HG03571 (cell line): ENCODE measurements around the gene BPI.
"Not testable (repeated sequence)": the region's sequence is repeated elsewhere in the genome, so short reads cannot be mapped to it uniquely, and the experiment has no call there.

Experiments
- ATAC-seq: cut with Tn5 transposase; IDR thresholded peaks from one replicate; pipeline ENCODE4 v1.9.1; 2021; ENCODE audit not compliant: unreplicated experiment

The BPI gene

DNA sequence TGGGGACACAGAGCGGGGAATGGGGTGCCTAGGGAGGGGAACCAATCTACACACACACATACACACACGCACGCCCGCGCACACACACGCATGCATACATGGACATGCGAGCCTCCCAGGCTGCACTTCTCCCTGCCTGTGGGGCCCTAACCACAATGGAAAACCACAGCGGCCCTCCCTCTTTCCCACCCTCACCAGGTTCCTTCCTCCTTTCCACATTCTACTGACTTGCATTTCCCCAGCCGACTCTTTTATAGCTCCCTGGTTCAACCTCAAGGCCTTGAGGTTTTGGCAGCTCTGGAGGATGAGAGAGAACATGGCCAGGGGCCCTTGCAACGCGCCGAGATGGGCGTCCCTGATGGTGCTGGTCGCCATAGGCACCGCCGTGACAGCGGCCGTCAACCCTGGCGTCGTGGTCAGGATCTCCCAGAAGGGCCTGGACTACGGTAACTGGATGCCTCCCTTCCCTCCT, at the start of gene BPI:
BPI (plus strand) TSS at position 249 of the 472 bp plus-strand sequence; CDS start at position 317, 68 bp downstream.
- ATAC-seq, result no peak

DNA sequence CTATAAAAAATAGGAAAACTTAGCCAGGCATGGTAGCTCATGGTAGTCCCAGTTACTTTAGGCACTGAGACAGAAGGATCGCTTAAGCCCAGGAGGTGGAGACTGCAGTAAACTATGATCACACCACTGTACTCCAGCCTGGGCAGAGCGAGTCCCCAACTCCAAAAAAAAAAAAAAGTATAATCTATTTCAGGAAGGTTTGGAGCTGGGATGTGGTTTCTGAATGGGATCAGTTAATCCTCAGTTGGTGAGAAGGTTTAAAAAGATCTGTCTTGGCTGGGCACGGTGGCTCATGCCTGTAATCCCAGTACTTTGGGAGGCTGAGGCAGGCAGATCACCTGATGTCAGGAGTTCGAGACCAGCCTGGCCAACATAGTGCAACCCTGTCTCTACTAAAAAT, 49.3 kb upstream of the BPI start:
- not testable (repeated sequence) for ATAC-seq

DNA sequence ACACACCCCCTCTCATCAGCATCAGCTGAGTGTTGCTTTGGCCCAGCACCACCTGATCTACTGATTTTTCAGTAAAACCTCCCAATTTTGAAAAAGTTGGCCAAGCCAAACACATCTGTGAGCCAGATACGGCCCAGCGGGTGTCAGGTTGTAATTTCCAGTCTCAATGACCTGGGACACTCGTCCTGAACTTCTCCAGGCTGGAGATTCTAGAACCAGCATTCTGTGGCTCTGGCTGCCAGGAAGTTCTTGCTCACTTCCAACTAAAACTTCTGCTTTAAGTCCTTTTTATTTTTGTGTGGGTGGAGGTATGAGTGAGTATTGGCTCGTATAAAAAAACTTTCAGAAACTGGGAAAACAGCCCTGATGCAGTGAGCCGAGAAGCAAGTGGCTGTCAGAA, 48.6 kb upstream of the BPI start:
- no peak for ATAC-seq

DNA sequence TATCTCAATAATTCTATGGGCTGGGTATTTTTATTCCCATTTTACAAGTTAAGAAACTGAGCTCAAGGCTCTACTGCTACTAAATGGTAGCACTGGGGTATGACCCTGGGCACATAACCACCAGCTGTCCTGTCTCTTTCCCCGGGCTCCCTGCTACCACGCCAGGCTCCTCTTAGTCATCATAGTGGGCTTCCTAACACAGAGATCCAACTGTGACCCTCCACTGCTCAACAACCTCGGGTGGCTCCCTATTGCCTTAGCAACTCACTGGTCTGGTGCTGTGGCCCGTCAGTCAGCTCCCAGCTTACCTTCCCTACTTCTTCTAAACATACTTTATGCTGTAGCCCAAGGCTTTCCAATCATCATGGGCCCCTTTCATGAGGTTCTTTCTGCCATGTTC, 47.9 kb upstream of the BPI start:
- no peak for ATAC-seq

DNA sequence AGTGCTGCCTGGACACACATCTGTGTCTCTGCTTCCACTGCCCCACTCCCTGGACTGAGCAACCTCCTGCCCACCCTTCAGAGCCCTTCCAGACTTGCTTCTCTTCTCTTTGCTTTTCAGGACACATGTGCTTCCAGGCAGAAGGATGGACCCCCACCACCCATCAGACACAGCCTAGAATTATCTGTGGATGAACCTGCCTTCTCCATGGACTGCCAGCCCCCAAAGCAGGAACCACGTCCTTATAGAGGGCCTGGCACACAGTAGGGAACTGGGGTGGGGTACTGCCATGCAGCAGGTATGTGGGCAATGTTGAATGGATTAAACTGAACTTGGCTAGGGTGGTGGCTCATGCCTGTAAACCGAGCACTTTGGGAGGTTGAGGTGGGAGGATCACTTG, 47.0 kb upstream of the BPI start:
- no peak for ATAC-seq

GRCh38 chr20:38258545-38259215, 45.3 kb upstream of the BPI start:
- ATAC-seq, result no peak

GRCh38 chr20:38260025-38260377, 44.0 kb upstream of the BPI start:
- no peak for ATAC-seq

GRCh38 chr20:38260378-38261053, 43.4 kb upstream of the BPI start, which contains the start of gene KIAA1755:
KIAA1755 (minus strand) TSS chr20:38260735; CDS start chr20:38260500, 235 bp downstream.
- ATAC-seq, result no peak

GRCh38 chr20:38261054-38261390, 42.9 kb upstream of the BPI start:
- ATAC-seq, result no peak

GRCh38 chr20:38262931-38263330, 41.0 kb upstream of the BPI start:
- ATAC-seq, result no peak

- ATAC-seq, result no peak
Measured at GRCh38 chr20:38266426-38266825, 37.5 kb upstream of the BPI start.

- no peak for ATAC-seq
Measured at GRCh38 chr20:38267296-38267695, 36.7 kb upstream of the BPI start.

GRCh38 chr20:38267901-38268514, 35.9 kb upstream of the BPI start:
- ATAC-seq, result no peak

DNA sequence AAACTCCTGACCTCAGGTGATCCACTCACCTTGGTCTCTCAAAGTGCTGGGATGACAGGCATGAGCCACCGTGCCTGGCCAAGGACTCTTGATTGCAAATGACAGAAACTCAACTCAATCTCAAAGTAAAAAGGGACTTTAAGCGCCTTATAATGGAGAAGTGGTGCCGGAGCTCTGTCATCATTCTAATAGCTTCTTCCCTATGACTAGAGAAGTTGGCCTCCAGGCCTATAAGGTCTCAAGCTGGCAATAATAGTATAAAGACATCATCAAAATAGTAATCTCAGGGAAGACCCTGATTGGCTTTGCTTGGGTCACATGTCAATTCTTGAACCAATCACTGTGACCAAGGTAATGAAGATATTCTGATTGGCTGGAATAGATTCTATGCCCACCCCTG, 34.9 kb upstream of the BPI start:
- ATAC-seq, result no peak

GRCh38 chr20:38269715-38270114, 34.2 kb upstream of the BPI start:
- ATAC-seq, result no peak

GRCh38 chr20:38270869-38271605, 32.9 kb upstream of the BPI start:
- no peak for ATAC-seq

- ATAC-seq, result no peak
Measured at GRCh38 chr20:38271608-38272120, 32.3 kb upstream of the BPI start.

GRCh38 chr20:38272398-38272797, 31.6 kb upstream of the BPI start:
- ATAC-seq, result no peak

DNA sequence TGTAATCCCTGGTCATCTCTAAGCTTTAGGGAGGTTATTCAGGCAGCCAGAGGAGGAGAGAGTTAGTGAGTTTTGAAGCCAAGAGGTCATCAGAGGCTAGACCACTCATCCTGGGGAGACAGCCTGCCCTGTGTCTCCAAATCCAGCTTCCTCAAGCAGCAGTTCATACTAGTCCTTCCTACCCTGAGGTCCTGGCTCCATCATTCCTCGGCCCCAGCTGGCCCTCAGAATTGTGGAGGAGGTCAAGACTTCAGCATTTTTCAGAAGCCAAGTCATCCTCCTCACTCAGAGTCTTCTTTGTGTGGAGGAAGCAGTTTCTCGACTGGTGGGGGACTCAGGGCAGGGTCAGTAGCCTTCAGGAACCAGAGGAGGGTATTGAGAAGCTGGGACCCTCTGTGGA, 31.0 kb upstream of the BPI start:
- no peak for ATAC-seq

DNA sequence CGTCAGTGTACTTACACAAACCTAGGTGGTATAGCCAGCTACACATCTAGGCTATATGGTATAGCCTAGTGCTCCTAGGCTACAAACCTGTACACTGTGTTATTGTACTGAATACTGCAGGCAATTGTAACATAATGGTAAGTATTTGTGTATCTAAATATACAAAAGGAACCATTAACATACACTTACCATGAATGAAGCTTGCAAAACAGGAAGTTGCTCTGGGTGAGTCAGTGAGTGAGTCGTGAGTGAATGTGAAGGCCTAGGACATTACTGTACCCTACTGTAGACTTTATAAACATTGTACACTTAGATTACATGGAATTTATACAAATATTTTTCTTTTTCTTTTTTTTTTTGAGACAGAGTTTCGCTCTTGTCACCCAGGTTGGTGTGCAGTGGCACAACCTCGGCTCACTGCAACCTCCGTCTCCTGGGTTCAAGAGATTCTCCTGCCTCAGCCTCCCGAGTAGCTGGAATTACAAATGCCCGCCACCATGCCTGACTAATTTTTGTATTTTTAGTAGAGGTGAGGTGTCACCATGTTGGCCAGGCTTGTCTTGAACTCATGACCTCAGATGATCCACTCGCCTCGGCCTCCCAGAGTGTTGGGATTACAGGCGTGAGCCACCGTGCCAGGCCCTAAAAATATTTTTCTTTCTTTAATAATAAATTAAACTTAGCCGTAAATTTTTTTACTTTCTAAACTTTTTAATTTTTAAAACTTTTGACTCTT, 28.0 kb upstream of the BPI start:
- ATAC-seq, result no peak

- ATAC-seq, result no peak
Measured at GRCh38 chr20:38277285-38277684, 26.7 kb upstream of the BPI start.
